Measurements from ENCODE around the gene GLO1. TPM values are rescaled to one million over a fixed set of nuclear protein-coding genes. Genes with fewer than 3 reads are reported as not detected.

The GLO1 gene
- total and polyA plus RNA-seq, 9 of the 15 experiments (the other 6 are each of a cell fraction or from before 2014, with no cell fraction given), result 155 to 331 (median 203) TPM

- TF ChIP-seq ZNF592 (IDR thresholded peaks at IDR 0.05) (no peak), JUN (IDR thresholded peaks at IDR 0.05; ENCODE audit: borderline replicate concordance, low read depth, low read length) (no peak), JUN (CRISPR knock-in tag; IDR thresholded peaks at IDR 0.05; ENCODE audit: borderline replicate concordance) (peak; percentile 79; the same call in 1 of the 2 replicates), HMBOX1 (IDR thresholded peaks at IDR 0.05) (no peak), FOXA3 (CRISPR knock-in tag; conservative IDR thresholded peaks at IDR 0.05 in 1 of 2, IDR thresholded peaks at IDR 0.05 in 1 of 2) (no peak), EWSR1 (IDR thresholded peaks at IDR 0.05; ENCODE audit: borderline replicate concordance, low read depth, partially characterized antibody) (no peak), ESRRB (CRISPR knock-in tag; IDR thresholded peaks at IDR 0.05; ENCODE audit: borderline replicate concordance) (no peak), CEBPG (CRISPR knock-in tag; IDR thresholded peaks at IDR 0.05) (peak; percentile 19; the same call in 1 of the 2 replicates), CEBPG (tag; conservative IDR thresholded peaks at IDR 0.05 in 1 of 2, IDR thresholded peaks at IDR 0.05 in 1 of 2) (0 out of 4 replicates have a peak, but pooled peaks of 1 of the 2 experiments have one; percentile 7), ZNF318 (IDR thresholded peaks at IDR 0.05; ENCODE audit: borderline replicate concordance in 1 of 2, low read depth in 1 of 2) (no peak), ZNF436 (CRISPR knock-in tag; IDR thresholded peaks at IDR 0.05) (no peak), SMAD3 (CRISPR knock-in tag; conservative IDR thresholded peaks at IDR 0.05) (no peak)
Measured at GRCh38 chr6:38639498-38640215, 63.3 kb downstream of the GLO1 start, which contains the start of gene BTBD9 (continued).
